ENCODE data around the gene ASTN2. TPM values are rescaled to one million over a fixed set of nuclear protein-coding genes. Genes with fewer than 3 reads are reported as not detected.
"Not testable (repeated sequence)": the region's sequence is repeated elsewhere in the genome, so short reads cannot be mapped to it uniquely, and the experiment has no call there.

The ASTN2 gene
- total RNA-seq, 1 donor from 2014 or later: 29.0 TPM

GRCh38 chr9:116459576-116459975 is 955.3 kb downstream of the ASTN2 start:
- Mint-ChIP-seq H3K4me1 (ENCODE audit: low read depth) (peaks cover 1% of the 10 kb centered on the region), H3K4me3 (ENCODE audit: low read depth) (no peak overlapping the region), H3K36me3 (ENCODE audit: insufficient read depth) (peaks cover 8% of the 10 kb centered on the region), H3K9me3 (ENCODE audit: low read depth) (peaks cover 23% of the 10 kb centered on the region), H3K27me3 (no peaks in the 10 kb centered on the region), H3K27ac (no peak overlapping the region)
- TF ChIP-seq CTCF (IDR thresholded peaks at IDR 0.05; ENCODE audit: unreplicated experiment): no peak
- no peak for DNase-seq (ENCODE audit: low spot score, unreplicated experiment)

GRCh38 chr9:116456490-116457088 is 958.3 kb downstream of the ASTN2 start:
- Mint-ChIP-seq H3K9me3 (ENCODE audit: low read depth) (peaks cover 23% of the 10 kb centered on the region), H3K27ac (peak overlapping the region; percentile 31), H3K27me3 (no peaks in the 10 kb centered on the region), H3K36me3 (ENCODE audit: insufficient read depth) (peaks cover 8% of the 10 kb centered on the region), H3K4me3 (ENCODE audit: low read depth) (no peak overlapping the region), H3K4me1 (ENCODE audit: low read depth) (peaks cover 2% of the 10 kb centered on the region)
- no peak for DNase-seq (ENCODE audit: low spot score, unreplicated experiment)
- TF ChIP-seq CTCF (IDR thresholded peaks at IDR 0.05; ENCODE audit: unreplicated experiment): no peak

GRCh38 chr9:116454539-116454938 is 960.3 kb downstream of the ASTN2 start:
- not testable (repeated sequence) for H3K4me3 Mint-ChIP-seq (ENCODE audit: low read depth); H3K27me3 Mint-ChIP-seq; H3K27ac Mint-ChIP-seq; DNase-seq (ENCODE audit: low spot score, unreplicated experiment); H3K4me1 Mint-ChIP-seq (ENCODE audit: low read depth); H3K36me3 Mint-ChIP-seq (ENCODE audit: insufficient read depth)
- peaks cover 23% of the 10 kb centered on the region for H3K9me3 Mint-ChIP-seq (ENCODE audit: low read depth)

- DNase-seq (ENCODE audit: low spot score, unreplicated experiment): no peak
- TF ChIP-seq CTCF (IDR thresholded peaks at IDR 0.05; ENCODE audit: unreplicated experiment): no peak
- H3K4me3 Mint-ChIP-seq (ENCODE audit: low read depth): no peak overlapping the region
- peaks cover 23% of the 10 kb centered on the region for H3K9me3 Mint-ChIP-seq (ENCODE audit: low read depth)
- no peaks in the 10 kb centered on the region for H3K27me3 Mint-ChIP-seq
- H3K4me1 Mint-ChIP-seq (ENCODE audit: low read depth): peaks cover 2% of the 10 kb centered on the region
- H3K36me3 Mint-ChIP-seq (ENCODE audit: insufficient read depth): peaks cover 8% of the 10 kb centered on the region
- H3K27ac Mint-ChIP-seq: no peak overlapping the region
Observed at GRCh38 chr9:116453785-116454184, 961.1 kb downstream of the ASTN2 start.

- DNase-seq (ENCODE audit: low spot score, unreplicated experiment): no peak
- Mint-ChIP-seq H3K4me3 (ENCODE audit: low read depth) (no peak overlapping the region), H3K9me3 (ENCODE audit: low read depth) (peaks cover 18% of the 10 kb centered on the region), H3K36me3 (ENCODE audit: insufficient read depth) (peaks cover 7% of the 10 kb centered on the region), H3K27me3 (no peaks in the 10 kb centered on the region), H3K27ac (no peak overlapping the region), H3K4me1 (ENCODE audit: low read depth) (peaks cover 2% of the 10 kb centered on the region)
- no peak for TF ChIP-seq CTCF (IDR thresholded peaks at IDR 0.05; ENCODE audit: unreplicated experiment)
Observed at GRCh38 chr9:116452634-116453033, 962.2 kb downstream of the ASTN2 start.

DNA sequence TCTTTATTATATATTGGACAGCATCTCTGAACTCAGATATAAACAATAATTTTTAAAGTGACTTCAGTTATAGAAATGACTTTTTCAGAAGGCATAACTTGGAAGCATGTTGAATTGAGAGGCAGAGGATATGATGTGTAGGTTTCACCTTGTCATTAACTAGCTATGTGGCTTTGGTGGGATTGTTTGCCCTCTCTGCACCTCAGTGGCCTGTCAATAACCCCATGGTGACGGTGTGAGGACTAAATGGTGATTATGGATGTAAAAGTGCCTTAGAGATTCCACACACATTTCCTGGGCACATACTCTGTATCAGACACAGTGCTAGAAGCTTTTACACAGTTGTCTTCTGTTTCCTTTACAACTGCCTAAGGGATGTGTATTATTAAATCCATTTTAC is 962.6 kb downstream of the ASTN2 start:
- H3K36me3 Mint-ChIP-seq (ENCODE audit: insufficient read depth): peaks cover 7% of the 10 kb centered on the region
- peaks cover 2% of the 10 kb centered on the region for H3K4me1 Mint-ChIP-seq (ENCODE audit: low read depth)
- H3K27me3 Mint-ChIP-seq: no peaks in the 10 kb centered on the region
- no peak for TF ChIP-seq CTCF (IDR thresholded peaks at IDR 0.05; ENCODE audit: unreplicated experiment)
- no peak for DNase-seq (ENCODE audit: low spot score, unreplicated experiment)
- no peak overlapping the region for H3K27ac Mint-ChIP-seq
- H3K4me3 Mint-ChIP-seq (ENCODE audit: low read depth): no peak overlapping the region
- H3K9me3 Mint-ChIP-seq (ENCODE audit: low read depth): peaks cover 14% of the 10 kb centered on the region

Measured in progenitor cell of endocrine pancreas (in vitro differentiated cells).